ENCODE measurements around the gene MYO10.

GRCh38 chr5:16930496-16930895 is 5.6 kb downstream of the MYO10 start:
- TF ChIP-seq ELF4 (IDR thresholded peaks at IDR 0.05) (no peak), ZNF384 (IDR thresholded peaks at IDR 0.05) (no peak), TARDBP (IDR thresholded peaks at IDR 0.05) (no peak)
